GM21786 (cell line): ENCODE results near the gene COPS7B.

Experiments used
- ATAC-seq: cut with Tn5 transposase; IDR thresholded peaks from one replicate; pipeline ENCODE4 v1.9.1; 2021; ENCODE audit not compliant: unreplicated experiment

Gene COPS7B

GRCh38 chr2:231785413-231785812 lies 832 bp upstream of the COPS7B start:
- no peak for ATAC-seq

- no peak for ATAC-seq
These were observed 446 bp upstream of the COPS7B start for GRCh38 chr2:231785822-231786176.

- ATAC-seq = no peak
These were observed 660 bp downstream of the COPS7B start for GRCh38 chr2:231786917-231787292.

GRCh38 chr2:231791107-231791506 lies 4.9 kb downstream of the COPS7B start:
- ATAC-seq = no peak

- no peak for ATAC-seq
These were observed 8.1 kb downstream of the COPS7B start for GRCh38 chr2:231794383-231794782.

- ATAC-seq = no peak
These were observed 9.5 kb downstream of the COPS7B start for GRCh38 chr2:231795525-231796327.

GRCh38 chr2:231800493-231801091 lies 14.3 kb downstream of the COPS7B start:
- no peak for ATAC-seq

- no peak for ATAC-seq
These were observed 17.4 kb downstream of the COPS7B start for GRCh38 chr2:231803501-231804138.

GRCh38 chr2:231807020-231807419 lies 20.8 kb downstream of the COPS7B start:
- no peak for ATAC-seq

- no peak for ATAC-seq
These were observed 24.7 kb downstream of the COPS7B start for GRCh38 chr2:231810905-231811304.

GRCh38 chr2:231816327-231817026 lies 30.2 kb downstream of the COPS7B start:
- no peak for ATAC-seq

- no peak for ATAC-seq
These were observed 33.3 kb downstream of the COPS7B start for GRCh38 chr2:231819447-231820042.

- no peak for ATAC-seq
These were observed 34.6 kb downstream of the COPS7B start for GRCh38 chr2:231820786-231821303.

- no peak for ATAC-seq
These were observed 35.7 kb downstream of the COPS7B start for GRCh38 chr2:231821908-231822307.

- no peak for ATAC-seq
These were observed 66.9 kb downstream of the COPS7B start for GRCh38 chr2:231853105-231853504.

- no peak for ATAC-seq
These were observed 68.4 kb downstream of the COPS7B start for GRCh38 chr2:231854616-231855125.

GRCh38 chr2:231856959-231857358 lies 70.7 kb downstream of the COPS7B start:
- ATAC-seq = no peak
